ENCODE results near the gene C10orf120. TPM values are rescaled to one million over a fixed set of nuclear protein-coding genes. Genes with fewer than 3 reads are reported as not detected.

Gene C10orf120
- total RNA-seq, 1 donor from 2014 or later, result not detected

DNA sequence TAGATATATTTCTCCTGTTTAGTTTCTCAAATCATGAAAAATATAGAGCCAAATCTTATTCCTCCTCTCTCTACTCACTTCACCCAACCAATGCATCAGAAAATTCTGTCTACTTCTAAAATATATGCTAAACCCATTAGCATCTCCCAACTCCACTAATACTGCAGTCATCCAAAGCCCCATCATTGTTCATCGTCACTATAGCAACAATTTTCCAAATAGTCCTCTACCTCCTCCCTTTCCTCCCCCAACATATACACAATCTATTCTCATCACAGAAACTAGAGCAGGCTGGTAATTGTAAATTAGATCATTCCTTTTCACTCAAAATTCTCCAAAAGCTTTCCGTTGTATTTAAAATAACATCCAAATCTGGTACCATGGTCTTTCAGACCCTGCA lies 38.4 kb upstream of the C10orf120 start:
- Mint-ChIP-seq H3K4me3 (ENCODE audit: unreplicated experiment) (no peak overlapping the region), H3K36me3 (ENCODE audit: low read depth, unreplicated experiment) (no peaks in the 10 kb centered on the region), H3K9me3 (ENCODE audit: unreplicated experiment) (no peaks in the 10 kb centered on the region), H3K27ac (ENCODE audit: unreplicated experiment) (no peak overlapping the region), H3K27me3 (ENCODE audit: unreplicated experiment) (no peaks in the 10 kb centered on the region), H3K4me1 (ENCODE audit: unreplicated experiment) (no peaks in the 10 kb centered on the region)
- TF ChIP-seq, protein P1, sequence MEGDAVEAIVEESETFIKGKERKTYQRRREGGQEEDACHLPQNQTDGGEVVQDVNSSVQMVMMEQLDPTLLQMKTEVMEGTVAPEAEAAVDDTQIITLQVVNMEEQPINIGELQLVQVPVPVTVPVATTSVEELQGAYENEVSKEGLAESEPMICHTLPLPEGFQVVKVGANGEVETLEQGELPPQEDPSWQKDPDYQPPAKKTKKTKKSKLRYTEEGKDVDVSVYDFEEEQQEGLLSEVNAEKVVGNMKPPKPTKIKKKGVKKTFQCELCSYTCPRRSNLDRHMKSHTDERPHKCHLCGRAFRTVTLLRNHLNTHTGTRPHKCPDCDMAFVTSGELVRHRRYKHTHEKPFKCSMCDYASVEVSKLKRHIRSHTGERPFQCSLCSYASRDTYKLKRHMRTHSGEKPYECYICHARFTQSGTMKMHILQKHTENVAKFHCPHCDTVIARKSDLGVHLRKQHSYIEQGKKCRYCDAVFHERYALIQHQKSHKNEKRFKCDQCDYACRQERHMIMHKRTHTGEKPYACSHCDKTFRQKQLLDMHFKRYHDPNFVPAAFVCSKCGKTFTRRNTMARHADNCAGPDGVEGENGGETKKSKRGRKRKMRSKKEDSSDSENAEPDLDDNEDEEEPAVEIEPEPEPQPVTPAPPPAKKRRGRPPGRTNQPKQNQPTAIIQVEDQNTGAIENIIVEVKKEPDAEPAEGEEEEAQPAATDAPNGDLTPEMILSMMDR (IDR thresholded peaks at IDR 0.05; ENCODE audit: unreplicated experiment), result no peak
- DNase-seq (ENCODE audit: low spot score), result no peak

DNA sequence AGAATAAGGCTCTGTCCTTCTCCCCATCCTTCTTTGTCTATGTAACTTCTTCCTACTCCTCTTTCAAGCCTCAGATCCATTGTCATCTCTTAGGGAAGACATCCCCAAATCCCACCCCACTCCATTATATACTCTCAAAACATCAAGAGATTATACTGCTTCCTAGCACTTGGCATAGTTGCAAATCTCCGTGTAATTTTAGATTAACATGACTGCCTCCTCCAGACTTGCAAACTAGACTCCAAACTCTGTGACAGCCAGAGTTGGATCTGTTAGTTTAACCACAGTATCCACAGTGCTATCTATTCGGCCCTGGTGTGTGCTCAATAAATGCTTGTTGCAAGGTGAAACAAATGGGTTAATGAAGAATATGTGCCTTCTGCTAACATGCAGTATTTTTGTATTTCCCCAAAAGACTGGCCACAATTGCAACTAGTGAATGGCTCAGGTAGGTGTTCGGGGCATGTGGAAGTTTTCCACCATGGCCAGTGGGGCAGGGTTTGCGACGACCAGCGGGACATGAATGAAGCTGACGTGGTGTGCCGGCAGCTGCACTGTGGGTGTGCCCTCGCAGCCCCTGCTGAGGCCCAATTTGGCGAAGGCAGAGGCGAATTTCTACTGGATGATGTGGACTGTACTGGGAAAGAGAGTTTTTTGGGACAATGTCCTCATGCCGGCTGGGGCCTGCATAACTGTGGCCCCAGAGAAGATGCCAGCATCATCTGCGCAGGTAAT lies 34.5 kb upstream of the C10orf120 start:
- H3K27me3 Mint-ChIP-seq (ENCODE audit: unreplicated experiment), result no peaks in the 10 kb centered on the region
- H3K9me3 Mint-ChIP-seq (ENCODE audit: unreplicated experiment), result no peaks in the 10 kb centered on the region
- no peak overlapping the region for H3K4me3 Mint-ChIP-seq (ENCODE audit: unreplicated experiment)
- TF ChIP-seq, protein P1 (IDR thresholded peaks at IDR 0.05; ENCODE audit: unreplicated experiment), result no peak
- DNase-seq (ENCODE audit: low spot score), result no peak
- H3K4me1 Mint-ChIP-seq (ENCODE audit: unreplicated experiment), result peaks cover 11% of the 10 kb centered on the region
- no peak overlapping the region for H3K27ac Mint-ChIP-seq (ENCODE audit: unreplicated experiment)
- H3K36me3 Mint-ChIP-seq (ENCODE audit: low read depth, unreplicated experiment), result no peaks in the 10 kb centered on the region

DNA sequence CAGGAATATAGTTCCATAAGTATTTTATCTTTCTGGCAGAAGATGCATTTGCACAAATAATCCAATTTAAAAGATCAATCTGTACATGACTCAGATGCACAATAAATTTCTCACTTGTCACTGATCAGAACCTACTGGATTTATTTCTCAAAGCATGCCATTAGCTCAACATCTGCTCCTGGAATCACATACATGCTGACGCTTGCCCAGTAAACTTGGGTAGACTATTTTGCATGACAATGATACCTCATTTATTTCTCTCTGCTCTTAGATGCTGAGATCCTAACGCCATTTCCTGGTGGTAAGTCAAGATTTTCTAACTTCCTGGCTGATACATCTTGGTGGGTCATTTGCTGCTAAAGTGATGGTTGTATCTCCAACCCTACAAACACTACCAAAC lies 33.8 kb upstream of the C10orf120 start:
- no peaks in the 10 kb centered on the region for H3K9me3 Mint-ChIP-seq (ENCODE audit: unreplicated experiment)
- H3K4me1 Mint-ChIP-seq (ENCODE audit: unreplicated experiment), result peaks cover 11% of the 10 kb centered on the region
- no peaks in the 10 kb centered on the region for H3K36me3 Mint-ChIP-seq (ENCODE audit: low read depth, unreplicated experiment)
- H3K27ac Mint-ChIP-seq (ENCODE audit: unreplicated experiment), result no peak overlapping the region
- no peaks in the 10 kb centered on the region for H3K27me3 Mint-ChIP-seq (ENCODE audit: unreplicated experiment)
- no peak for DNase-seq (ENCODE audit: low spot score)
- no peak overlapping the region for H3K4me3 Mint-ChIP-seq (ENCODE audit: unreplicated experiment)
- TF ChIP-seq, protein P1 (IDR thresholded peaks at IDR 0.05; ENCODE audit: unreplicated experiment), result no peak

DNA sequence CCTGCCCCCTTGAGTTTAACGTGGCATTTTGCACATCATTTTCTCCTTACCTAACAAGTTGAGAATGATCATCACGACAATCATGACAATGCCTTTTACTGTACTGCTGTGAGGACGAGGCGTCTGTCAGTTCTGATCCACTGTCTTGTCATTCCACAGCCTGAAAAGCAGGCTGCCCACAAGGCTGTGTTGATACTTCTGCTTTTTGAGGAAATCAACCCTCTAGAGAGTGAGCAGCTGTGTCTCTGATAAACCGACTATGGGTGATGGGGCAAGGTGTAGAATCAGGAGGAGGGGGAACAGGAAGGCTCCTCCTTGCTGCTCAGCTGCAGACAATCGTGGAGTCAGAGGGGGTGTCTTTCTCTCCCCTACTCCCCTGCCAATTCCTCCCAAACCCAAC lies 30.6 kb upstream of the C10orf120 start:
- no peak for DNase-seq (ENCODE audit: low spot score)
- TF ChIP-seq, protein P1 (IDR thresholded peaks at IDR 0.05; ENCODE audit: unreplicated experiment), result no peak
- Mint-ChIP-seq H3K36me3 (ENCODE audit: low read depth, unreplicated experiment) (no peaks in the 10 kb centered on the region), H3K9me3 (ENCODE audit: unreplicated experiment) (no peaks in the 10 kb centered on the region), H3K4me3 (ENCODE audit: unreplicated experiment) (no peak overlapping the region), H3K27ac (ENCODE audit: unreplicated experiment) (no peak overlapping the region), H3K4me1 (ENCODE audit: unreplicated experiment) (peaks cover 11% of the 10 kb centered on the region), H3K27me3 (ENCODE audit: unreplicated experiment) (no peaks in the 10 kb centered on the region)

DNA sequence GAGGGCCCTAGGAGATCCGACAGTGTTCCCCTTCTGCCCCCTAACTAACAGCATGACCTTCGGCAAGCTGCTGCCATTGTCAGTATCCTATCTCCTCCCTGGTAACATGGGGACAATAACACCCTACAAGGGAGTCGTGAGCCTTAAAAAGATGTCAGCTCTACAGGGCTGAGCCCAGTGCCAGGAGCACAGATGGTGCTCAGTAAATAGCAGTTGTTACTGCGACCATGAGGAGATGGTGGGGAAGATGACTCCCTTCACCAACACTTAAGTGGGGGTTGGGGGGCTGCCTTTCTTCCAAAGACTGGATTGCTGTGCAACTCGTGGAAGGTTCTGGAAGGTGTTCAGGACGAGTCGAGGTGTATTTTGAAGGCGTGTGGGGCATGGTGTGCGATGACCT lies 29.5 kb upstream of the C10orf120 start:
- Mint-ChIP-seq H3K9me3 (ENCODE audit: unreplicated experiment) (no peaks in the 10 kb centered on the region), H3K4me1 (ENCODE audit: unreplicated experiment) (peaks cover 11% of the 10 kb centered on the region), H3K27me3 (ENCODE audit: unreplicated experiment) (no peaks in the 10 kb centered on the region), H3K4me3 (ENCODE audit: unreplicated experiment) (no peak overlapping the region), H3K36me3 (ENCODE audit: low read depth, unreplicated experiment) (no peaks in the 10 kb centered on the region), H3K27ac (ENCODE audit: unreplicated experiment) (no peak overlapping the region)
- TF ChIP-seq, protein P1 (IDR thresholded peaks at IDR 0.05; ENCODE audit: unreplicated experiment), result no peak
- DNase-seq (ENCODE audit: low spot score), result no peak

All from endothelial cell (in vitro differentiated cells).